Activated CD8-positive, alpha-beta T cell treated with anti-CD3 and anti-CD28 coated beads, Interleukin-2, amount 10 ng/mL, durations not matched to agents 7 days and 5 days (primary cell): ENCODE results near the gene WDR73. TPM values are rescaled to one million over a fixed set of nuclear protein-coding genes. Genes with fewer than 3 reads are reported as not detected.
"Not testable (repeated sequence)": the region's sequence is repeated elsewhere in the genome, so short reads cannot be mapped to it uniquely, and the experiment has no call there.

Experiments
- ATAC-seq: fragments of 150-1000 bp; cut with Tn5 transposase; one replicate; pipeline ENCODE4 v1.10.0; 2021; ENCODE audit warnings: moderate library complexity
- CTCF ChIA-PET: fragments of 350-600 bp; sonication (Branson Sonifier 250); formaldehyde crosslinking; loops from one replicate; lab custom pipeline; 2021; ENCODE audit warnings: antibody characterized with exemption; lab: Charles Lee
- POLR2A ChIA-PET: fragments of 350-600 bp; sonication (Branson Sonifier 250); formaldehyde crosslinking; loops from one replicate; lab custom pipeline; 2021; ENCODE audit warnings: antibody characterized with exemption; lab: Charles Lee
- DNase-seq: peaks from one replicate; pipeline ENCODE4 v3.0.0-alpha.2; 2020
- H3K27ac Mint-ChIP-seq: one replicate; pipeline ENCODE4 v1.8.0; 2021; ENCODE audit warnings: mild to moderate bottlenecking, mixed read lengths
- H3K27me3 Mint-ChIP-seq: one replicate; pipeline ENCODE4 v1.8.0; 2021; ENCODE audit warnings: low read depth, mixed read lengths
- H3K36me3 Mint-ChIP-seq: one replicate; pipeline ENCODE4 v1.8.0; 2021; ENCODE audit warnings: low read depth, mixed read lengths
- H3K4me1 Mint-ChIP-seq: one replicate; pipeline ENCODE4 v1.8.0; 2021; ENCODE audit warnings: low read depth, mixed read lengths
- H3K4me3 Mint-ChIP-seq: one replicate; pipeline ENCODE4 v1.8.0; 2021; ENCODE audit warnings: mild to moderate bottlenecking, mixed read lengths
- H3K9me3 Mint-ChIP-seq: one replicate; pipeline ENCODE4 v1.8.0; 2022; ENCODE audit warnings: mixed read lengths; ENCODE audit not compliant: insufficient read depth
- total RNA-seq, 2 experiments: library from RNA; stranded (reverse); gene quantifications; one replicate each; pipeline ENCODE4 v1.2.3, GENCODE V29; 2021

WDR73 gene
- total RNA-seq: 10 to 100 TPM; 22.1 to 23.8 TPM

- POLR2A ChIA-PET: interaction anchor here (0.6 to 2.0 kb wide), 16 partner anchors 9 to 95 kb away, joined by 3 to 11 read pairs (median 4); partner anchors contain the start of genes SEC11A and ZSCAN2
- DNase-seq (peak; percentile 98), ATAC-seq (peak; percentile 82)
- Mint-ChIP-seq H3K27ac (peak within 1 kb of the TSS; percentile 96), H3K9me3 (no peaks in the 10 kb centered on the region), H3K4me3 (peak within 1 kb of the TSS; percentile 96), H3K4me1 (peaks cover 50% of the 10 kb centered on the region), H3K27me3 (no peaks in the 10 kb centered on the region), H3K36me3 (peaks cover 17% of the 10 kb centered on the region)
- CTCF ChIA-PET: interaction anchor here (0.8 to 4.7 kb wide), 21 partner anchors 10 to 274 kb away, joined by 3 to 30 read pairs (median 4); partner anchors contain the start of gene SEC11A
Measured at GRCh38 chr15:84653910-84654688, at the start of gene WDR73. Gene WDR73, minus strand, starts transcription at chr15:84654283. Its CDS starts 9 bp downstream, at chr15:84654274.

GRCh38 chr15:84703808-84704207 lies 49.7 kb upstream of the WDR73 start:
- H3K36me3 Mint-ChIP-seq: peaks cover 39% of the 10 kb centered on the region
- ATAC-seq (no peak), DNase-seq (no peak)
- no peak overlapping the region for H3K4me3 Mint-ChIP-seq
- no peak overlapping the region for H3K27ac Mint-ChIP-seq
- no peaks in the 10 kb centered on the region for H3K27me3 Mint-ChIP-seq
- CTCF ChIA-PET: no interaction called here
- POLR2A ChIA-PET: interaction anchor here (0.6 kb wide), 1 partner anchor 48 kb away, joined by 3 read pairs; no protein-coding TSS in a partner anchor
- H3K9me3 Mint-ChIP-seq: no peaks in the 10 kb centered on the region
- peaks cover 30% of the 10 kb centered on the region for H3K4me1 Mint-ChIP-seq

- H3K27ac Mint-ChIP-seq: no peak overlapping the region
- no peaks in the 10 kb centered on the region for H3K27me3 Mint-ChIP-seq
- peaks cover 36% of the 10 kb centered on the region for H3K36me3 Mint-ChIP-seq
- POLR2A ChIA-PET: interaction anchor here (0.7 kb wide), 1 partner anchor 9 kb away, joined by 3 read pairs; no protein-coding TSS in a partner anchor
- DNase-seq (no peak), ATAC-seq (no peak)
- no peak overlapping the region for H3K4me3 Mint-ChIP-seq
- H3K4me1 Mint-ChIP-seq: peaks cover 27% of the 10 kb centered on the region
- H3K9me3 Mint-ChIP-seq: no peaks in the 10 kb centered on the region
- CTCF ChIA-PET: no interaction called here
Measured at GRCh38 chr15:84702961-84703482, 48.9 kb upstream of the WDR73 start.

GRCh38 chr15:84699538-84700191 lies 45.6 kb upstream of the WDR73 start:
- ATAC-seq: no peak
- Mint-ChIP-seq H3K27ac (no peak overlapping the region), H3K27me3 (no peaks in the 10 kb centered on the region), H3K9me3 (no peaks in the 10 kb centered on the region), H3K4me1 (peaks cover 33% of the 10 kb centered on the region), H3K4me3 (no peak overlapping the region), H3K36me3 (peaks cover 27% of the 10 kb centered on the region)
- CTCF ChIA-PET: no interaction called here
- no peak for DNase-seq
- POLR2A ChIA-PET: no interaction called here

GRCh38 chr15:84697236-84697990 lies 43.3 kb upstream of the WDR73 start:
- ChIA-PET CTCF (interaction anchor here (0.9 to 2.0 kb wide), 4 partner anchors 19 to 42 kb away, joined by 3 to 5 read pairs (median 3); no protein-coding TSS in a partner anchor), POLR2A (no interaction called here)
- Mint-ChIP-seq H3K27me3 (no peaks in the 10 kb centered on the region), H3K4me1 (peaks cover 24% of the 10 kb centered on the region), H3K36me3 (peaks cover 16% of the 10 kb centered on the region), H3K9me3 (no peaks in the 10 kb centered on the region), H3K27ac (no peak overlapping the region), H3K4me3 (no peak overlapping the region)
- no peak for ATAC-seq
- no peak for DNase-seq

- DNase-seq (no peak), ATAC-seq (no peak)
- no peak overlapping the region for H3K4me3 Mint-ChIP-seq
- ChIA-PET POLR2A (no interaction called here), CTCF (interaction anchor here (0.9 to 2.0 kb wide), 4 partner anchors 18 to 37 kb away, joined by 3 to 5 read pairs (median 3); no protein-coding TSS in a partner anchor)
- no peaks in the 10 kb centered on the region for H3K27me3 Mint-ChIP-seq
- peaks cover 21% of the 10 kb centered on the region for H3K36me3 Mint-ChIP-seq
- H3K27ac Mint-ChIP-seq: no peak overlapping the region
- H3K4me1 Mint-ChIP-seq: peaks cover 24% of the 10 kb centered on the region
- no peaks in the 10 kb centered on the region for H3K9me3 Mint-ChIP-seq
Measured at GRCh38 chr15:84696757-84697156, 42.7 kb upstream of the WDR73 start.

- POLR2A ChIA-PET: no interaction called here
- DNase-seq: no peak
- Mint-ChIP-seq H3K36me3 (peaks cover 50% of the 10 kb centered on the region), H3K4me1 (peaks cover 4% of the 10 kb centered on the region), H3K27ac (no peak overlapping the region), H3K4me3 (no peak overlapping the region), H3K9me3 (no peaks in the 10 kb centered on the region), H3K27me3 (no peaks in the 10 kb centered on the region)
- ATAC-seq: no peak
- CTCF ChIA-PET: no interaction called here
Measured at GRCh38 chr15:84690342-84690741, 36.3 kb upstream of the WDR73 start.

GRCh38 chr15:84689858-84690257 lies 35.8 kb upstream of the WDR73 start:
- Mint-ChIP-seq H3K27ac (no peak overlapping the region), H3K4me3 (no peak overlapping the region), H3K36me3 (peaks cover 54% of the 10 kb centered on the region), H3K4me1 (peaks cover 4% of the 10 kb centered on the region), H3K9me3 (no peaks in the 10 kb centered on the region), H3K27me3 (no peaks in the 10 kb centered on the region)
- POLR2A ChIA-PET: no interaction called here
- DNase-seq (no peak), ATAC-seq (no peak)
- CTCF ChIA-PET: no interaction called here

- H3K4me1 Mint-ChIP-seq, H3K9me3 Mint-ChIP-seq, H3K27me3 Mint-ChIP-seq, H3K4me3 Mint-ChIP-seq, ATAC-seq, POLR2A ChIA-PET, H3K27ac Mint-ChIP-seq, CTCF ChIA-PET, DNase-seq: not testable (repeated sequence)
- peaks cover 61% of the 10 kb centered on the region for H3K36me3 Mint-ChIP-seq
Measured at GRCh38 chr15:84686446-84686845, 32.4 kb upstream of the WDR73 start.

GRCh38 chr15:84685304-84685703 lies 31.2 kb upstream of the WDR73 start:
- ChIA-PET CTCF (interaction anchor here (1.3 kb wide), 1 partner anchor 95 kb away, joined by 3 read pairs; no protein-coding TSS in a partner anchor), POLR2A (interaction anchor here (0.8 kb wide), 1 partner anchor 31 kb away, joined by 5 read pairs; the partner anchor contains the start of gene SEC11A)
- H3K27me3 Mint-ChIP-seq: no peaks in the 10 kb centered on the region
- DNase-seq (no peak), ATAC-seq (no peak)
- no peaks in the 10 kb centered on the region for H3K9me3 Mint-ChIP-seq
- H3K27ac Mint-ChIP-seq: no peak overlapping the region
- no peak overlapping the region for H3K4me3 Mint-ChIP-seq
- H3K36me3 Mint-ChIP-seq: peaks cover 56% of the 10 kb centered on the region
- H3K4me1 Mint-ChIP-seq: peaks cover 5% of the 10 kb centered on the region

- peaks cover 5% of the 10 kb centered on the region for H3K4me1 Mint-ChIP-seq
- no peak for ATAC-seq
- ChIA-PET CTCF (interaction anchor here (1.3 kb wide), 1 partner anchor 93 kb away, joined by 3 read pairs; no protein-coding TSS in a partner anchor), POLR2A (no interaction called here)
- no peaks in the 10 kb centered on the region for H3K9me3 Mint-ChIP-seq
- peaks cover 57% of the 10 kb centered on the region for H3K36me3 Mint-ChIP-seq
- H3K27ac Mint-ChIP-seq: no peak overlapping the region
- H3K4me3 Mint-ChIP-seq: no peak overlapping the region
- DNase-seq: no peak
- no peaks in the 10 kb centered on the region for H3K27me3 Mint-ChIP-seq
Measured at GRCh38 chr15:84684092-84684491, 30.0 kb upstream of the WDR73 start.
